Measurements from ENCODE around the gene BLMH. TPM values are rescaled to one million over a fixed set of nuclear protein-coding genes. Genes with fewer than 3 reads are reported as not detected.

The BLMH gene
- total RNA-seq, 1 experiment from 2014 or later: 59.0 TPM

GRCh38 chr17:30292286-30292858 is 628 bp upstream of the BLMH start:
- POLR2A ChIA-PET: interaction anchor here (0.6 to 0.7 kb wide), 3 partner anchors 69 to 90 kb away, joined by 3 to 4 read pairs (median 3); no protein-coding TSS in a partner anchor

GRCh38 chr17:30290696-30291542 is 825 bp downstream of the BLMH start:
- Histone ChIP-seq H3K4me1 (ENCODE audit: control insufficient read depth, insufficient read depth, low read length) (peaks cover 11% of the 10 kb centered on the region), H3K27me3 (ENCODE audit: control insufficient read depth, insufficient read depth, low read length) (no peaks in the 10 kb centered on the region), H3K36me3 (ENCODE audit: control insufficient read depth, insufficient read depth, low read length) (peaks cover 22% of the 10 kb centered on the region), H3K4me3 (ENCODE audit: low read depth in 2 of 2, low read length in 2 of 2) (peak overlapping the region; percentile 84 to 93), H3K27ac (ENCODE audit: low read length) (peak overlapping the region; percentile 81), H3K9me3 (ENCODE audit: control insufficient read depth, insufficient read depth, low read depth, low read length) (no peaks in the 10 kb centered on the region)
- CTCF ChIA-PET: no interaction called here
- TF ChIP-seq REST (IDR thresholded peaks at IDR 0.05; ENCODE audit: insufficient read depth in 1 of 2, low read depth in 2 of 2, low read length in 1 of 2) (no peak), SIN3A (IDR thresholded peaks at IDR 0.05; ENCODE audit: borderline replicate concordance, insufficient read depth, low read depth, low read length) (no peak), CTCF (IDR thresholded peaks at IDR 0.05) (no peak), POLR2AphosphoS5 (IDR thresholded peaks at IDR 0.05; ENCODE audit: low read depth, low read length) (no peak), TCF7L2 (IDR thresholded peaks at IDR 0.05; ENCODE audit: low read depth, low read length) (no peak)
- in situ Hi-C loops (cut with HindIII; ENCODE audit: low pct_unique_long_range_greater_than_20kb, low sequenced_read_pairs) (no loop called here), intact Hi-C loops (cut with micrococcal nuclease; ENCODE audit: unreplicated experiment) (no loop called here)
- BruUV-seq (replicated peaks): TSS peak; percentile 72
- DNase-seq (ENCODE audit: low read depth, low spot score) (no peak), ATAC-seq (peak; percentile 71)
- POLR2A ChIA-PET: interaction anchor here (0.6 kb wide), 1 partner anchor 24 kb away, joined by 3 read pairs; no protein-coding TSS in a partner anchor

More at GRCh38 chr17:30292286-30292858, 628 bp upstream of the BLMH start:
- DNase-seq (ENCODE audit: low read depth, low spot score) (no peak), ATAC-seq (peak; percentile 64; the same call in 1 of the 2 replicates)
- Histone ChIP-seq H3K27ac (ENCODE audit: low read length) (peak overlapping the region; percentile 91), H3K4me3 (ENCODE audit: low read depth in 2 of 2, low read length in 2 of 2) (peak overlapping the region; percentile 77 to 84), H3K9me3 (ENCODE audit: control insufficient read depth, insufficient read depth, low read depth, low read length) (no peaks in the 10 kb centered on the region), H3K36me3 (ENCODE audit: control insufficient read depth, insufficient read depth, low read length) (peaks cover 11% of the 10 kb centered on the region), H3K4me1 (ENCODE audit: control insufficient read depth, insufficient read depth, low read length) (peaks cover 11% of the 10 kb centered on the region), H3K27me3 (ENCODE audit: control insufficient read depth, insufficient read depth, low read length) (no peaks in the 10 kb centered on the region)
- no TSS peak for BruUV-seq (replicated peaks)
- CTCF ChIA-PET: interaction anchor here (1.1 kb wide), 1 partner anchor 185 kb away, joined by 3 read pairs; no protein-coding TSS in a partner anchor
- intact Hi-C loops (cut with micrococcal nuclease; ENCODE audit: unreplicated experiment): no loop called here
- in situ Hi-C loops (cut with HindIII; ENCODE audit: low pct_unique_long_range_greater_than_20kb, low sequenced_read_pairs): no loop called here
- TF ChIP-seq TCF7L2 (IDR thresholded peaks at IDR 0.05; ENCODE audit: low read depth, low read length) (no peak), SIN3A (IDR thresholded peaks at IDR 0.05; ENCODE audit: borderline replicate concordance, insufficient read depth, low read depth, low read length) (peak; percentile 22; the same call in 1 of the 2 replicates), CTCF (IDR thresholded peaks at IDR 0.05) (no peak), POLR2AphosphoS5 (IDR thresholded peaks at IDR 0.05; ENCODE audit: low read depth, low read length) (no peak)

Measured in Panc1 (cell line).